Left ventricle myocardium inferior (tissue), 1 donor: ENCODE results near the gene SEZ6L2. TPM values are rescaled to one million over a fixed set of nuclear protein-coding genes. Genes with fewer than 3 reads are reported as not detected.
A peak's percentile ranks its signal among the peaks of the same experiment; 100 is the strongest.
"Not testable (repeated sequence)": the region's sequence is repeated elsewhere in the genome, so short reads cannot be mapped to it uniquely, and the experiment has no call there.

Source experiments
- DNase-seq: peaks from one replicate; pipeline ENCODE4 v3.0.0-alpha.2; 2020
- H3K27ac ChIP-seq: fragments of 200-600 bp; replicated peaks from 2 replicates; pipeline ENCODE4 v1.8.0; 2021
- H3K27me3 ChIP-seq: fragments of 200-600 bp; 2 replicates; pipeline ENCODE4 v1.8.0; 2021; ENCODE audit warnings: low read depth
- H3K36me3 ChIP-seq: fragments of 200-600 bp; 2 replicates; pipeline ENCODE4 v1.8.0; 2021
- H3K4me1 ChIP-seq: fragments of 200-600 bp; 2 replicates; pipeline ENCODE4 v1.8.0; 2021
- H3K4me3 ChIP-seq: fragments of 200-600 bp; 2 replicates; pipeline ENCODE4 v1.8.0; 2021; ENCODE audit warnings: mild to moderate bottlenecking, moderate library complexity
- H3K9me3 ChIP-seq: fragments of 200-600 bp; replicated peaks from 2 replicates; pipeline ENCODE4 v1.8.0; 2021
- CTCF ChIP-seq: fragments of 200-600 bp; IDR thresholded peaks from 2 replicates; pipeline ENCODE4 v1.8.0; 2021; ENCODE audit warnings: antibody characterized with exemption, mild to moderate bottlenecking, borderline replicate concordance
- intact Hi-C: fragments of 100-400 bp; cut with micrococcal nuclease; formaldehyde crosslinking; loops from one replicate; pipeline ENCODE4 v1.11.0; 2022
- long read RNA-seq: library from polyadenylated mRNA; unstranded; transcript quantifications from one replicate; pipeline ENCODE4 v2.0.0, GENCODE V29; 2021
- total RNA-seq: library from RNA; stranded (reverse); fragmentation: NEBNext Ultra II Directional; extraction: Animal tissue kit (Norgen Biotek cat#: 25700); gene quantifications from one replicate; pipeline ENCODE4 v1.2.1, GENCODE V29; 2021
- donor health status: DM: no; HTN: yes; CAD: no; lungs with severe emphysema.

Gene SEZ6L2
- 0.38 TPM for total RNA-seq
- long read RNA-seq, partial matches to known transcripts: 1 of 1 reads
- long read RNA-seq, other reads (novel, unspliced or antisense): 0 of 1 reads

- DNase-seq: peak; percentile 31
- peaks cover 67% of the 10 kb centered on the region for H3K27me3 ChIP-seq
- H3K4me1 ChIP-seq: peaks cover 16% of the 10 kb centered on the region
- intact Hi-C loops: no loop called here
- TF ChIP-seq CTCF: no peak
- no peaks in the 10 kb centered on the region for H3K9me3 ChIP-seq
- no peaks in the 10 kb centered on the region for H3K36me3 ChIP-seq
- H3K4me3 ChIP-seq: peak within 1 kb of the TSS; percentile 75
- H3K27ac ChIP-seq: no peak within 1 kb of the TSS
These were observed at the start of gene SEZ6L2 for GRCh38 chr16:29899516-29900101. SEZ6L2 (minus strand) TSS chr16:29899550; CDS start chr16:29899019, 531 bp downstream.

- no peak overlapping the region for H3K27ac ChIP-seq
- DNase-seq: no peak
- H3K4me1 ChIP-seq: no peaks in the 10 kb centered on the region
- intact Hi-C loops: no loop called here
- no peak for TF ChIP-seq CTCF
- H3K27me3 ChIP-seq: no peaks in the 10 kb centered on the region
- peaks cover 9% of the 10 kb centered on the region for H3K9me3 ChIP-seq
- no peaks in the 10 kb centered on the region for H3K36me3 ChIP-seq
- no peak overlapping the region for H3K4me3 ChIP-seq
These were observed 48.5 kb upstream of the SEZ6L2 start for GRCh38 chr16:29947897-29948296.

GRCh38 chr16:29943846-29944799 is 44.8 kb upstream of the SEZ6L2 start:
- no peak for DNase-seq
- no peak for TF ChIP-seq CTCF
- intact Hi-C loops: no loop called here
- H3K9me3 ChIP-seq: peaks cover 4% of the 10 kb centered on the region
- H3K27me3 ChIP-seq: peaks cover 22% of the 10 kb centered on the region
- no peak overlapping the region for H3K27ac ChIP-seq
- H3K4me3 ChIP-seq: no peak overlapping the region
- H3K36me3 ChIP-seq: no peaks in the 10 kb centered on the region
- H3K4me1 ChIP-seq: no peaks in the 10 kb centered on the region

- H3K4me3 ChIP-seq: no peak overlapping the region
- no peak for DNase-seq
- no peak for TF ChIP-seq CTCF
- intact Hi-C loops: no loop called here
- peaks cover 4% of the 10 kb centered on the region for H3K9me3 ChIP-seq
- no peaks in the 10 kb centered on the region for H3K36me3 ChIP-seq
- H3K27me3 ChIP-seq: peaks cover 22% of the 10 kb centered on the region
- H3K27ac ChIP-seq: no peak overlapping the region
- no peaks in the 10 kb centered on the region for H3K4me1 ChIP-seq
These were observed 41.3 kb upstream of the SEZ6L2 start for GRCh38 chr16:29940656-29941055.

- intact Hi-C loops: not testable (repeated sequence)
These were observed 32.4 kb upstream of the SEZ6L2 start for GRCh38 chr16:29931750-29932149.

More at GRCh38 chr16:29931750-29932149, 32.4 kb upstream of the SEZ6L2 start:
- DNase-seq, H3K9me3 ChIP-seq, H3K27me3 ChIP-seq, H3K27ac ChIP-seq, H3K4me1 ChIP-seq, H3K4me3 ChIP-seq, H3K36me3 ChIP-seq: not testable (repeated sequence)
